Thyroid gland (tissue), 4 donors: ENCODE data around the gene RABL2B. TPM values are rescaled to one million over a fixed set of nuclear protein-coding genes. Genes with fewer than 3 reads are reported as not detected.

Source experiments
- DNase-seq, 2 donors: peaks; one replicate each; pipeline ENCODE4 v3.0.0-alpha.2; 2019
- H3K27ac ChIP-seq, 3 donors: fragments of 200-600 bp; sonication (generic); 1 replicate in 2 of 3; 2 replicates in 1 of 3; pipeline ENCODE4 v1.5.1; 2016 to 2019; ENCODE audit warnings: mild to moderate bottlenecking in 1 of 3, moderate library complexity in 1 of 3
- H3K27me3 ChIP-seq: fragments of 200-600 bp; sonication (generic); one replicate; pipeline ENCODE4 v1.5.1; 2019
- H3K36me3 ChIP-seq, 2 donors: fragments of 200-600 bp; sonication (generic); one replicate each; pipeline ENCODE4 v1.5.1; 2016 to 2019
- H3K4me1 ChIP-seq, 2 donors: fragments of 200-600 bp; sonication (generic); one replicate each; pipeline ENCODE4 v1.5.1; 2017 to 2019
- H3K4me3 ChIP-seq, 3 donors: fragments of 200-600 bp; sonication (generic); replicated peaks in 1 of 3; 1 replicate in 2 of 3; 2 replicates in 1 of 3; pipeline ENCODE4 v1.5.1; 2016; ENCODE audit warnings: mild to moderate bottlenecking in 1 of 3
- H3K9me3 ChIP-seq: fragments of 200-600 bp; sonication (generic); one replicate; pipeline ENCODE4 v1.5.1; 2017
- POLR2A ChIP-seq, 2 donors: fragments of 450-650 bp; IDR thresholded peaks; one replicate each; pipeline ENCODE4 v1.6.1; 2017; ENCODE audit warnings: antibody characterized with exemption in 2 of 2, mild to moderate bottlenecking in 2 of 2, moderate library complexity in 1 of 2
- WGBS, 2 donors: methylation state at CpG; one replicate each; pipeline ENCODE4 v1.1.5; 2017; 5-methylcytosine and 5-hydroxymethylcytosine counted together
- intact Hi-C: fragments of 100-400 bp; cut with DNase I; formaldehyde crosslinking; loops from one replicate; pipeline ENCODE4 v1.15.1; 2023
- total RNA-seq, 4 donors: library from RNA; depleted of rRNA; stranded (reverse); fragments of >200 nt; gene quantifications; one replicate each; pipeline ENCODE4 v1.2.3, GENCODE V29; 2016
- TF ChIP-seq, protein P1 (sequence below), 6 experiments: fragments of 200-600 bp in 3 of 6; fragments of 450-650 bp in 3 of 6; sonication (generic) in 3 of 6; IDR thresholded peaks; one replicate each; pipeline ENCODE4 v1.5.1; 2016 to 2019; ENCODE audit warnings: antibody characterized with exemption in 6 of 6, mild to moderate bottlenecking in 2 of 6, inconsistent platforms in 1 of 6, moderate library complexity in 1 of 6

The RABL2B gene
- total RNA-seq, 4 donors from 2014 or later, result 20.7 to 29.3 (median 27.0) TPM

- intact Hi-C loops, result no loop called here
Measured at GRCh38 chr22:50739894-50740293, 43.5 kb downstream of the RABL2B start.

GRCh38 chr22:50739279-50739691, 44.2 kb downstream of the RABL2B start:
- Histone ChIP-seq H3K4me3 (no peak overlapping the region), H3K27me3 (no peaks in the 10 kb centered on the region), H3K9me3 (no peaks in the 10 kb centered on the region), H3K36me3 (no peaks in the 10 kb centered on the region), H3K4me1 (no peaks in the 10 kb centered on the region), H3K27ac (no peak overlapping the region)
- WGBS, 2 donors, result 75 to 85% methylated on average over 17 of the region's 17 CpGs
- no peak for TF ChIP-seq POLR2A (IDR thresholded peaks at IDR 0.05)
- intact Hi-C loops, result no loop called here
- no peak for DNase-seq

More at GRCh38 chr22:50739894-50740293, 43.5 kb downstream of the RABL2B start:
- 82 to 84% methylated on average over 12 of the region's 12 CpGs for WGBS, 2 donors
- Histone ChIP-seq H3K36me3 (no peaks in the 10 kb centered on the region), H3K4me1 (no peaks in the 10 kb centered on the region), H3K27me3 (no peaks in the 10 kb centered on the region), H3K9me3 (no peaks in the 10 kb centered on the region), H3K27ac (no peak overlapping the region), H3K4me3 (no peak overlapping the region)
- DNase-seq, result no peak
- TF ChIP-seq, protein P1, sequence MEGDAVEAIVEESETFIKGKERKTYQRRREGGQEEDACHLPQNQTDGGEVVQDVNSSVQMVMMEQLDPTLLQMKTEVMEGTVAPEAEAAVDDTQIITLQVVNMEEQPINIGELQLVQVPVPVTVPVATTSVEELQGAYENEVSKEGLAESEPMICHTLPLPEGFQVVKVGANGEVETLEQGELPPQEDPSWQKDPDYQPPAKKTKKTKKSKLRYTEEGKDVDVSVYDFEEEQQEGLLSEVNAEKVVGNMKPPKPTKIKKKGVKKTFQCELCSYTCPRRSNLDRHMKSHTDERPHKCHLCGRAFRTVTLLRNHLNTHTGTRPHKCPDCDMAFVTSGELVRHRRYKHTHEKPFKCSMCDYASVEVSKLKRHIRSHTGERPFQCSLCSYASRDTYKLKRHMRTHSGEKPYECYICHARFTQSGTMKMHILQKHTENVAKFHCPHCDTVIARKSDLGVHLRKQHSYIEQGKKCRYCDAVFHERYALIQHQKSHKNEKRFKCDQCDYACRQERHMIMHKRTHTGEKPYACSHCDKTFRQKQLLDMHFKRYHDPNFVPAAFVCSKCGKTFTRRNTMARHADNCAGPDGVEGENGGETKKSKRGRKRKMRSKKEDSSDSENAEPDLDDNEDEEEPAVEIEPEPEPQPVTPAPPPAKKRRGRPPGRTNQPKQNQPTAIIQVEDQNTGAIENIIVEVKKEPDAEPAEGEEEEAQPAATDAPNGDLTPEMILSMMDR (IDR thresholded peaks at IDR 0.05), result no peak
- TF ChIP-seq POLR2A (IDR thresholded peaks at IDR 0.05), result no peak

GRCh38 chr22:50738649-50739227, 44.7 kb downstream of the RABL2B start:
- Histone ChIP-seq H3K9me3 (no peaks in the 10 kb centered on the region), H3K27ac (no peak overlapping the region), H3K27me3 (no peaks in the 10 kb centered on the region), H3K36me3 (no peaks in the 10 kb centered on the region), H3K4me1 (no peaks in the 10 kb centered on the region), H3K4me3 (no peak overlapping the region)
- TF ChIP-seq, protein P1 (IDR thresholded peaks at IDR 0.05), result no peak
- no peak for TF ChIP-seq POLR2A (IDR thresholded peaks at IDR 0.05)
- WGBS, 2 donors, result 83 to 86% methylated on average over 10 of the region's 10 CpGs
- DNase-seq, result no peak
- intact Hi-C loops, result no loop called here

DNA sequence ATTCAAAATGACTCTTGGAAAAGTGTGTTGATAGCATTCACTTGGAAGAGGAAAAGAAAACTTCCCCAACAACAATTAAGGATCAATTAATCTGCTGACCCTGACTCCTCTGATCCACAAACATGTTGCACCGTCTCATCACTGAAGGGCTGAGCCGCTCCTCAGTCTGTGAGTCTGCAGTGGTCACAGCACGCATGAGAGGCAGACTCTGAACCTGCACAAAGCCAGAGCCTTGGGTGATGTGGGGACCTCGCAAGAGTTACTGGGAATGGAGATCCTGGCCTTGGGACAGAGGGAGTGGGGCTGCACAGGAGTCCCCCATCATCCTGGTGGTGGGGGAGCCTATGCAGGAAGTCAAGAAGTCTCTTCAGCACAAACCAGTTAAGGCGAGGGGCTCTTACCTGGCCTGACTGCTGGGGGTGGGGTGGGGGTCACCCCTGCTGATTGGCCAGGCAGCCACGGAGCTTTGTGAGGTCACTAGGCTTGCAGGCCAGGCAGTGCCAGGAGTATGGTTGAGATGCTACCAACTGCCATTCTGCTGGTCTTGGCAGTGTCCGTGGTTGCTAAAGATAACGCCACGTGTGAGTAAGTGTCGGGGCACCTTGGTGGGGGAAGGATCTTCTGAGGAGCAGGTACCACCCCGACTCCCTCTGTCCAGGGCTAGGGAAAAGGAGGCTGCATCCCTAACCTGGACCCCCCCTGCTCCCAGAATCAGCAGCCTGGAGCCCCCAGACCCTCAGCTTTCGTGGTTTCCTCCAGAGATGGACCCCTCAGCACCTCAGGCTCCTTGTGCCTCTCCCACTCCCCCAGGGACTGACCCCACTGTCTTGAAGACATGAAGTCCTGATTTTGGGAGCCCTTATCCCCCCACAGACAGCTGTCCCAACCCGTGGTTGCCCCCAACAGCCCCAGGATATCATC, 45.4 kb downstream of the RABL2B start, which contains the start of gene ACR:
Gene ACR (plus strand): TSS at position 477 of the 921 bp plus-strand sequence. CDS start 32 bp downstream, at position 509.
- H3K27me3 ChIP-seq, result no peaks in the 10 kb centered on the region
- H3K4me1 ChIP-seq, result no peaks in the 10 kb centered on the region
- H3K4me3 ChIP-seq, result no peak within 1 kb of the TSS
- 78 to 89% methylated on average over 11 to 13 of the region's 13 CpGs for WGBS, 2 donors
- H3K27ac ChIP-seq, result no peak within 1 kb of the TSS
- TF ChIP-seq, protein P1 (IDR thresholded peaks at IDR 0.05), result no peak
- TF ChIP-seq POLR2A (IDR thresholded peaks at IDR 0.05), result no peak
- H3K36me3 ChIP-seq, result no peaks in the 10 kb centered on the region
- intact Hi-C loops, result no loop called here
- DNase-seq, result no peak
- no peaks in the 10 kb centered on the region for H3K9me3 ChIP-seq

GRCh38 chr22:50735739-50736030, 47.8 kb downstream of the RABL2B start:
- no peak for DNase-seq
- TF ChIP-seq POLR2A (IDR thresholded peaks at IDR 0.05), result no peak
- TF ChIP-seq, protein P1 (IDR thresholded peaks at IDR 0.05), result no peak
- intact Hi-C loops, result no loop called here
- WGBS, 2 donors, result 91 to 94% methylated on average over 6 of the region's 6 CpGs
- H3K27me3 ChIP-seq, result no peaks in the 10 kb centered on the region
- H3K9me3 ChIP-seq, result no peaks in the 10 kb centered on the region
- no peak overlapping the region for H3K4me3 ChIP-seq
- H3K27ac ChIP-seq, result no peak overlapping the region
- H3K36me3 ChIP-seq, result no peaks in the 10 kb centered on the region
- H3K4me1 ChIP-seq, result peaks cover 0 to 11% of the 10 kb centered on the region in 2 donors
